CD14-positive monocyte (primary cell): ENCODE measurements around the gene GSTCD. TPM values are rescaled to one million over a fixed set of nuclear protein-coding genes. Genes with fewer than 3 reads are reported as not detected.

Experiments
- DNase-seq, 3 donors: peaks; one replicate each; pipeline ENCODE4 v3.0.0-alpha.2; 2011 to 2022
- H2AFZ ChIP-seq: 2 replicates; pipeline ENCODE4 v1.6.0; 2012; ENCODE audit warnings: mild to moderate bottlenecking, low read depth, low read length, inconsistent platforms; ENCODE audit not compliant: insufficient read depth, poor library complexity, severe bottlenecking
- H3K27ac ChIP-seq, 2 donors: 1 replicate in 1 of 2; 2 replicates in 1 of 2; pipeline ENCODE4 v1.5.1; 2012 to 2013; ENCODE audit warnings: low read length in 2 of 2, control low read depth in 1 of 2, inconsistent platforms in 1 of 2, low read depth in 1 of 2, mild to moderate bottlenecking in 1 of 2
- H3K27me3 ChIP-seq, 2 donors: one replicate each; pipeline versions ENCODE4 v1.6.0 to v1.6.1; 2011 to 2013; ENCODE audit warnings: low read length in 2 of 2; ENCODE audit not compliant: control insufficient read depth in 2 of 2, insufficient read depth in 2 of 2
- H3K36me3 ChIP-seq, 2 donors: replicated peaks in 1 of 2; 1 replicate in 1 of 2; 2 replicates in 1 of 2; pipeline versions ENCODE4 v1.5.1 to v1.6.1; 2012 to 2013; ENCODE audit warnings: low read length in 2 of 2, control low read depth in 1 of 2, inconsistent platforms in 1 of 2, mild to moderate bottlenecking in 1 of 2; ENCODE audit not compliant: insufficient read depth in 2 of 2, control insufficient read depth in 1 of 2
- H3K4me1 ChIP-seq, 2 donors: 1 replicate in 1 of 2; 2 replicates in 1 of 2; pipeline versions ENCODE4 v1.5.1 to v1.6.1; 2012 to 2013; ENCODE audit warnings: low read length in 2 of 2, control low read depth in 1 of 2, inconsistent platforms in 1 of 2, mild to moderate bottlenecking in 1 of 2, moderate library complexity in 1 of 2; ENCODE audit not compliant: insufficient read depth in 2 of 2, control insufficient read depth in 1 of 2
- H3K4me2 ChIP-seq: replicated peaks from 2 replicates; pipeline ENCODE3; 2012; ENCODE audit warnings: low read length, moderate library complexity, mild to moderate bottlenecking; ENCODE audit not compliant: poor library complexity, severe bottlenecking; ENCODE audit errors: extremely low read depth
- H3K4me3 ChIP-seq, 3 experiments: fragments of 200-600 bp in 1 of 3; sonication (generic) in 1 of 3; replicated peaks in 1 of 3; 1 replicate in 2 of 3; 2 replicates in 1 of 3; pipeline ENCODE4 v1.5.1; 2011 to 2013; ENCODE audit warnings: low read length in 3 of 3, mild to moderate bottlenecking in 3 of 3, control low read depth in 2 of 3, low read depth in 2 of 3, inconsistent platforms in 1 of 3, moderate library complexity in 1 of 3
- H3K79me2 ChIP-seq: 2 replicates; pipeline ENCODE4 v1.6.0; 2012; ENCODE audit warnings: mild to moderate bottlenecking, control low read depth, inconsistent platforms, low read length, moderate library complexity; ENCODE audit not compliant: insufficient read depth
- H3K9ac ChIP-seq: 2 replicates; pipeline ENCODE4 v1.6.0; 2017; ENCODE audit warnings: low read length, mild to moderate bottlenecking; ENCODE audit not compliant: insufficient read depth, poor library complexity, severe bottlenecking
- H3K9me3 ChIP-seq, 2 donors: replicated peaks in 1 of 2; 1 replicate in 1 of 2; 2 replicates in 1 of 2; pipeline versions ENCODE4 v1.5.1 to v1.6.1; 2012 to 2013; ENCODE audit warnings: low read length in 2 of 2, control low read depth in 1 of 2; ENCODE audit not compliant: control insufficient read depth in 1 of 2, insufficient read depth in 1 of 2
- H4K20me1 ChIP-seq: 2 replicates; pipeline ENCODE4 v1.6.0; 2012; ENCODE audit warnings: mild to moderate bottlenecking, low read length, control low read depth, moderate library complexity; ENCODE audit not compliant: insufficient read depth
- H3K27ac Mint-ChIP-seq, 7 donors: one replicate each; pipeline ENCODE4 v1.8.0; 2020; ENCODE audit warnings: mild to moderate bottlenecking in 7 of 7, mixed read lengths in 7 of 7, moderate library complexity in 6 of 7, inconsistent platforms in 2 of 7
- H3K27me3 Mint-ChIP-seq, 3 donors: one replicate each; pipeline ENCODE4 v1.8.0; 2021 to 2022; ENCODE audit warnings: low read depth in 3 of 3, mild to moderate bottlenecking in 3 of 3, mixed read lengths in 3 of 3, moderate library complexity in 3 of 3, inconsistent platforms in 1 of 3
- H3K36me3 Mint-ChIP-seq, 2 donors: one replicate each; pipeline ENCODE4 v1.8.0; 2020; ENCODE audit warnings: mixed read lengths in 2 of 2, inconsistent platforms in 1 of 2, mild to moderate bottlenecking in 1 of 2
- H3K4me1 Mint-ChIP-seq: one replicate; pipeline ENCODE4 v1.8.0; 2020; ENCODE audit warnings: mild to moderate bottlenecking, mixed read lengths
- H3K4me3 Mint-ChIP-seq, 2 donors: one replicate each; pipeline ENCODE4 v1.8.0; 2020; ENCODE audit warnings: mild to moderate bottlenecking in 2 of 2, mixed read lengths in 2 of 2, moderate library complexity in 1 of 2
- H3K9me3 Mint-ChIP-seq, 7 donors: one replicate each; pipeline ENCODE4 v1.8.0; 2020 to 2022; ENCODE audit warnings: mixed read lengths in 7 of 7, mild to moderate bottlenecking in 6 of 7, moderate library complexity in 6 of 7, inconsistent platforms in 2 of 7
- WGBS: methylation state at CpG from one replicate; pipeline ENCODE4 v1.1.5; 2013; ENCODE audit warnings: missing lambda C conversion rate; ENCODE audit not compliant: insufficient coverage; 5-methylcytosine and 5-hydroxymethylcytosine counted together
- intact Hi-C, 2 donors: fragments of 100-400 bp; cut with micrococcal nuclease; formaldehyde crosslinking; loops; one replicate each; pipeline versions ENCODE4 v1.15.0 to v1.15.1; 2023
- polyA plus RNA-seq, 3 donors: library from polyadenylated mRNA; depleted of rRNA in 1 of 3; unstranded in 2 of 3; stranded (reverse) in 1 of 3; fragments of 300-500 nt in 2 of 3; fragments of >200 nt in 1 of 3; fragmentation: Illumina TruSeq in 2 of 3; gene quantifications; 1 replicate in 2 of 3; 2 replicates in 1 of 3; pipeline ENCODE4 v1.2.3, GENCODE V29; 2012 to 2021
- TF ChIP-seq, protein P1 (sequence below): fragments of 200-600 bp; IDR thresholded peaks from one replicate; pipeline ENCODE4 v1.8.0; 2022; ENCODE audit warnings: antibody characterized with exemption, mild to moderate bottlenecking

Gene GSTCD
- polyA plus RNA-seq, 3 donors, result 0.93 to 1.5 (median 1.2) TPM

DNA sequence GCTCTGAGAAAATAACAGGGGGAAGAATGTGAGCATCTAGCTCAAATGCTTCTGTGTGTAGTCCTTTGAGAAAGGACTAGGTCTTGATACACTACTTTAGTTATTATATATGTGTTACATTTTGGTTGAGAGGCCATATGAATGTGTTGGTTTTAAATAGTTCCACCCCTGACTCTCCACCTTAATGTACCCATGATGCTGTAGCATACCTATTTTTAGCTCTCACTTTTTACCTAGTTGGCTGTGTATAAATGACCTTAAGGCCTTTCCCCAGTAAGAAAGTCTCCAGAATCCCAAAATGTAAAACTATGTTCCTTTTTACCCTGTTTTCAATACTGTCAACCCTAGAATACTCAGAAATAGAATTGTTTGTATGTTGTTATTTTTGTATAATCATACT is 166.6 kb downstream of the GSTCD start:
- H3K36me3 ChIP-seq, result no peaks in the 10 kb centered on the region
- H3K9ac ChIP-seq, result no peak overlapping the region
- no peaks in the 10 kb centered on the region for H3K27me3 ChIP-seq
- H3K36me3 Mint-ChIP-seq, result no peaks in the 10 kb centered on the region
- no peak overlapping the region for H2AFZ ChIP-seq
- peaks cover 0 to 3% (median 2%) of the 10 kb centered on the region in 7 donors for H3K9me3 Mint-ChIP-seq
- H3K4me2 ChIP-seq, result no peak overlapping the region
- no peaks in the 10 kb centered on the region for H4K20me1 ChIP-seq
- no peaks in the 10 kb centered on the region for H3K4me1 ChIP-seq
- DNase-seq, result no peak
- no peak overlapping the region for H3K4me3 Mint-ChIP-seq
- no peaks in the 10 kb centered on the region for H3K79me2 ChIP-seq
- no peaks in the 10 kb centered on the region for H3K4me1 Mint-ChIP-seq
- intact Hi-C loops, result no loop called here
- peaks cover 0 to 2% of the 10 kb centered on the region in 2 donors for H3K9me3 ChIP-seq
- no peak overlapping the region for H3K27ac Mint-ChIP-seq
- peaks cover 2% of the 10 kb centered on the region in 3 donors for H3K27me3 Mint-ChIP-seq
- no peak overlapping the region for H3K4me3 ChIP-seq
- H3K27ac ChIP-seq, result no peak overlapping the region
- TF ChIP-seq, protein P1, sequence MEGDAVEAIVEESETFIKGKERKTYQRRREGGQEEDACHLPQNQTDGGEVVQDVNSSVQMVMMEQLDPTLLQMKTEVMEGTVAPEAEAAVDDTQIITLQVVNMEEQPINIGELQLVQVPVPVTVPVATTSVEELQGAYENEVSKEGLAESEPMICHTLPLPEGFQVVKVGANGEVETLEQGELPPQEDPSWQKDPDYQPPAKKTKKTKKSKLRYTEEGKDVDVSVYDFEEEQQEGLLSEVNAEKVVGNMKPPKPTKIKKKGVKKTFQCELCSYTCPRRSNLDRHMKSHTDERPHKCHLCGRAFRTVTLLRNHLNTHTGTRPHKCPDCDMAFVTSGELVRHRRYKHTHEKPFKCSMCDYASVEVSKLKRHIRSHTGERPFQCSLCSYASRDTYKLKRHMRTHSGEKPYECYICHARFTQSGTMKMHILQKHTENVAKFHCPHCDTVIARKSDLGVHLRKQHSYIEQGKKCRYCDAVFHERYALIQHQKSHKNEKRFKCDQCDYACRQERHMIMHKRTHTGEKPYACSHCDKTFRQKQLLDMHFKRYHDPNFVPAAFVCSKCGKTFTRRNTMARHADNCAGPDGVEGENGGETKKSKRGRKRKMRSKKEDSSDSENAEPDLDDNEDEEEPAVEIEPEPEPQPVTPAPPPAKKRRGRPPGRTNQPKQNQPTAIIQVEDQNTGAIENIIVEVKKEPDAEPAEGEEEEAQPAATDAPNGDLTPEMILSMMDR, result no peak

DNA sequence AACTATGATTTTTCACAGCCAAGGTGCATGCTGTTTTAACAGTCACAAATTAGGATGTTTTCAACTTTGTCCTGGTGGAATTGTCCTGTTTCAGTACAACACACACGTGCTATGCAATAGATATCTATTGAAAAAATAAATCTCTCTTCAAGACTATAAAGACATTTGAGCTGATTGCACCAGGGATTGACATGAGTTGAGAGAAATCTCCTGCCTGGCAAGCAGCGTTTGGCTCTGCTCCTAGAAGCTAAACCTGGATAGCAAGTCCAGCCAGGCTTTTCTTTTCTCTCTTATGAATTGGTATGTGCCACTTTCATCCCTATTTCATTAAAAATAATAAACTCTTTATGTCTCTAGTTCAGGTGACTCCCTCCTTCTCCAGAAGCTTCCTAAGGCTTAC is 170.1 kb downstream of the GSTCD start:
- Histone ChIP-seq H3K4me2 (no peak overlapping the region), H3K27me3 (no peaks in the 10 kb centered on the region), H3K27ac (no peak overlapping the region), H4K20me1 (no peaks in the 10 kb centered on the region), H3K36me3 (no peaks in the 10 kb centered on the region), H3K79me2 (no peaks in the 10 kb centered on the region), H2AFZ (no peak overlapping the region), H3K4me3 (no peak overlapping the region), H3K4me1 (no peaks in the 10 kb centered on the region), H3K9ac (no peak overlapping the region), H3K9me3 (peaks cover 0 to 5% of the 10 kb centered on the region in 2 donors)
- H3K27me3 Mint-ChIP-seq, result peaks cover 0 to 4% (median 2%) of the 10 kb centered on the region in 3 donors
- no peaks in the 10 kb centered on the region for H3K36me3 Mint-ChIP-seq
- H3K27ac Mint-ChIP-seq, result no peak overlapping the region
- 100% methylated on average over 1 of the region's 2 CpGs for WGBS
- TF ChIP-seq, protein P1, result no peak
- no peak overlapping the region for H3K4me3 Mint-ChIP-seq
- DNase-seq, result no peak
- H3K4me1 Mint-ChIP-seq, result no peaks in the 10 kb centered on the region
- intact Hi-C loops, result no loop called here
- peaks cover 2 to 7% (median 5%) of the 10 kb centered on the region in 7 donors for H3K9me3 Mint-ChIP-seq
